Forelimb muscle (tissue), 1 donor: Measurements from ENCODE around the gene C7orf33. TPM values are rescaled to one million over a fixed set of nuclear protein-coding genes. Genes with fewer than 3 reads are reported as not detected.
A peak's percentile ranks its signal among the peaks of the same experiment; 100 is the strongest.
"Not testable (repeated sequence)": the region's sequence is repeated elsewhere in the genome, so short reads cannot be mapped to it uniquely, and the experiment has no call there.

Experiments
- DNase-seq: peaks from one replicate; pipeline ENCODE4 v3.0.0-alpha.2; 2013; ENCODE audit warnings: low read depth
- polyA plus RNA-seq: library from polyadenylated mRNA; unstranded; fragments of 120-200 nt; gene quantifications from one replicate; pipeline ENCODE4 v1.2.1, GENCODE V29; 2013; ENCODE audit not compliant: insufficient read length

Gene C7orf33
- polyA plus RNA-seq, 1 donor, result 1.1 TPM

DNA sequence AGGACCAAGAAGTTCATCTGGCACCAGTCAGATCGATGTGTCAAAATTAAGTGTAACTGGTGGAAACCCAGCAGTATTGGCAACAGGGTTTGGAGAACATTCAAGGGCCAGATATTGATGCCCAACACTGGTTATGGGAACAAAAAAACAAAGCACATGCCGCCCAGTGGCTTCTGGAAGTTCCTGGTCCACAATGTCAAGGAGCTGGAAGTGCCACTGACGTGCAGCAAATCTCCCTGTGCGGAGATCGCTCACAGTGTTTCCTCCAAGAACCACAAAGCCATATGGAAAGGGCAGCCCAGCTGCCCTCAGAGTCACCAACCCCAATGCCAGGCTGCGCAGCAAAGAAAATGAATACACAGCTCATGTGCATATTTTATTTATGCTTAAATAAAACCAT is 10.1 kb upstream of the C7orf33 start:
- DNase-seq, result no peak

DNA sequence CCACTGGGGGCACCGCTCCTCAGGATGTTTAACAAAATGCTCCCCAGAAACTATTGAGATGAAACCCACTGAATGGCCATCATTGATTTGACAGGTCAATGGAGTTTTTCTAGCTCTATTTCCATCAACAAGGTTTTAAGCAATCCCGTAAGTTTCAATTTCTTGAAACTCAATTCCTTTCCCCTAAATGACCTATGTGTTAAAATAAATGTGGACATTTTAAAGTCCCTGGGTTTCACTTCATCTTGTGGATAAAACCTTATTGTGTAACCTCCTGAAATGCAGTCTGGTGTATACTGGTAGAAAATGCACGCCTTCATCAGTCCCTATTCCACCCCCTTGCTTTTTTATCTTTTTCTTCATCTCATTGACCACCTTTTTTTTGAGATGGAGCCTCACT is 8.9 kb upstream of the C7orf33 start:
- no peak for DNase-seq

DNA sequence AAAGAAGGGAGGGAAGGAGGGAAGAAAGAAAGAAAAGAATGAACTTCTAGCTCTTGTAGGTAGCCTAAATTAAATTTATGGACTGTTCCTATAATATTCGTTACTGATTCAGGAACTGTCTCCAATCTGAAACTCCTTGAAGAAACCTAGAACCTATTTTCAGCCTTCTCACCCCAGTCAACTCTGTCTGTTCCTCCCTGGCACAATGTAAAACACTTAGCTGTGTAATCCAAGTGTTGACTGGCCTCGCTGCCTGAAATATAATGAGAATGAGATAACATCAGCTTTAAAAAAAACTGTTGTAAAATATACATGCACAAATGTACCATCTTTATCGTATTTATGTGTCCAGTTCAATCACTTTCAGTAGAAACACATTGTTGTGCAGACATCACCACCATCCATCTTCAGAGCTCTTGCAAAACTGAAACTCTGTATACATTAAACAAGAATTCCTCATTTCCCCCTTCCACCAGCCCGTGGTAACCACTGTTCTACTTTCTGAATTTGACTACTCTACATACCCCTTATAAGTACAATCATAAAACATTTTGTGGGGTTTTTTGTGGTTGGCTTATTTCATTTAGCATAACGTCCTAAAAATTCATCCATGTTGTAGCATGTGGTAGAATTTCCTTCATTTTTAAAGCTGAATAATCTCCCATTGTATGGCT is 6.3 kb upstream of the C7orf33 start:
- DNase-seq, result no peak

DNA sequence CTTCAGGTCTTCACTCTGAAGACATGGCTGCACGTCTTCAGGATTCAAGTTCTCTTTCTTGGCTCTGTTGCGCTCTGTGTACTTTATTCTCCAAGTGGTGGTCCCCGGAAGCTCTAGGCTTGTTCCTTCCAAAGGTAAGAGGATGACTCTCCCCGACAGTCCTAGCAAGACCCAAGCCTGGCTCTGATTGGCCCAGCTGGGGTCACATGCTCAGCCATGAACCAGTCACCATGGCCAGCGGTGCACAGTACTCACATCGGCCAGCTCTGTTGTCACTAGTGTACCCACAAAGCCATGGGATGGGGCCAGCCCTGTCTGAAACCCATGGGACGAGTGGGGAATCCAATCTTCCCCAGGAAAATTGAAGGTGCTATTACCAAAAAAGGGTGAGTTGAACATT is 5.2 kb upstream of the C7orf33 start:
- DNase-seq, result no peak

DNA sequence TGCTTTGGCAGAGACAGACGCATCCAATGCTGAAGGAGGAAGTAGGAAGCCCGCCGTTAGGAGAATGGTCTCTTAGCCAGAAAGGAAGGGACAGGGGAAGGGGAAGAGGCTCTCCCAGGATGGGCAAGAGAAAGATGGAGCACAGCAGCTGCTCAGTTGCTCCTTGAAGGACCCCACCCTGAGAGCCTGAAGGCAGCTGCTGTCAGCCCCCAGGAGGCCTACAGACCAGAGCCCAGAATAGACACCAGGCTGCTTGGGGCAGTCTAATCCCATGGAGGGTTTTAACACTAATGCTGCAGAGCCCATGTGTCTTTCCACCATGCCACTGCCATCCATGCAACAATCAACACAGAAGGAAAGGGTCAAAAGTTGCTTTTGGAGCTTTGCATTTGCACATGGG is 3.5 kb upstream of the C7orf33 start:
- no peak for DNase-seq

DNA sequence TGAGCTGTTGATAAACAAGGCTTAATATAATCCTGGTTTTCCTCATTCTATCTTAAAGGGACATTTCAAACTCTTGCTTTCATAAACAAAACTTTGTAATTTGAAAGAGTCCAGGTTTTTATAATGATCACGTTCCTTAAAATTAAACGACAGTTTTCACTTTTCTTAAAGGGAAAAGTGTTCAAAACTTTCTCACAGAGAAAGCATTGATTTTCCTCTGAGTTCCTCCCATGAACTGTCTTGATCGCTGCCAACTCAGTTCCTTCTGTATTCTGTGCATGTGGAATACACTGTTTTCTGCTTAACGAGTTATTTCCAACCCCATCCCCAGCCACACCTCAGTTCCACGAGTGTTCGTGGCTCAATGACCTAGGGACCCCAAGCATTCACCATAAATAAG is 2.4 kb upstream of the C7orf33 start:
- DNase-seq, result no peak

DNA sequence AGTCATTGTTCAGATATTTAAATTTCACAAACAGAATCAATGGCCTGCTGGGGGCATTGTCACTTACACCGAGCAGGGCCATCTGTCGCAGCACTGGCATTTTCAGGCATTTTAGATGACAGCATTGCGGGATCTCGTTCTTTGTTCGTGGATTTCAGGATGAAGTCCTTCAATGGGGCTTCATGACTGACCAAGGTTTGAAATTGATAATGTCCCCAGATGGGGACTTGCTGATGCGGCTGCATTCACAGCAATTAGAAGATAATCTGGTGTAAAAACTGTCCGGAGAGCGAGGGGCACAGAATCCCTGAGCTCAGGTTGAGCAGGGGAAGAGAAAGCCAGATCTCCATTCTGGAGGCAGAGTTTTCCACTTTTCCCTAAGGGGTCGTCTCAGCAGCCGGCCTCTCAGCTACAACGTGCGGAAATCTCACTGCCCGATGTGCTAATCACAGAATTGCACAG is 1.9 kb upstream of the C7orf33 start:
- no peak for DNase-seq

DNA sequence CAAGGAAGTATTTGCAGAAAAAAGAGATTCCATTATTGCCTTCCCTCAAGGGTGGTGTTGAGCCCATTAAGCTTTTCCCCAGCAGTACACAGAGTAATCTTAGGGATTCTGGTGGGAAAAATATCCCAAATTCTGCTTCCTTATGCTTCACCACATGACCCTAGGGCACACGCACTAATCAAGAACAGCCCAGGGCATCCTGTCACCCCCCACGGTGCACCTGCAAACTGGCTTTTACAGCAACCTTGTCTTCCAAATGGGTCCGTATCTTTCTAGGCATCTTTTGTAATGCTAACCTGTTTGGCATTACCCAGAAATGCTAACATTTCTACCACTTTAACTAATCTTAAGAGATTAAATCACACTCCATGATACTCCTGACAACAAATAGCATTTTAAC is 926 bp upstream of the C7orf33 start:
- no peak for DNase-seq

DNA sequence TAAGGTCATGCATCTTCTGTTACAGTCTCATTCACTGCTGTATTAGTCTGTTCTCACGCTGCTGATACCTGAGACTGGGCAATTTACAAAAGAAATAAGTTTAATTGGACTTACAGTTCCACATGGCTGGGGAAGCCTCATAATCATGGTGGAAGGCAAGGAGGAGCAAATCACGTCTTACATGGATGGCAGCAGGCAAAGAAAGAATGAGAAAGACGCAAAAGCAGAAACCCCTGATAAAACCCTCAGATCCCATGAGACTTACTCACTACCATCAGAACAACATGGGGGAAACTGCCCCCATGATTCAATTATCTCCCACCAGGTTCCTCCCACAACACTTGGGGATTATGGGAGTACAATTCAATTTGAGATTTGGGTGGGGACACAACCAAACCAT is 5.8 kb downstream of the C7orf33 start:
- DNase-seq, result not testable (repeated sequence)

DNA sequence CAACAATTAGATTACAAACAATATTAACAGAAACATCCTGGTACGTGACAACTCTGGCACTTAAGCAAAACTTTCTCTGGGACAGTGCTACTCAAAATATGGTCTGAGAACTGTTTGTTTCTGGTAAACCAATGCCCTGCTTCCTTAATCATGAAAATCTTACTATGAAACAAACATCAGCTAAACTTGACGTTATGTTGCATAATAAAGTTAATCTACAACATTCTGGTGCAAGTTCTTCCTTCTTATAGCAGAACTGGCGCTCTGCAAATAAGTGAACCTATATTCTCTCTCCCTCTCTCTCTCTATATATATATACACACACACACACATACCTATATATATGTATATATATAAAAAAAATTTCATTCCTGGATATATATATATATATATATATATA is 7.8 kb downstream of the C7orf33 start:
- no peak for DNase-seq

DNA sequence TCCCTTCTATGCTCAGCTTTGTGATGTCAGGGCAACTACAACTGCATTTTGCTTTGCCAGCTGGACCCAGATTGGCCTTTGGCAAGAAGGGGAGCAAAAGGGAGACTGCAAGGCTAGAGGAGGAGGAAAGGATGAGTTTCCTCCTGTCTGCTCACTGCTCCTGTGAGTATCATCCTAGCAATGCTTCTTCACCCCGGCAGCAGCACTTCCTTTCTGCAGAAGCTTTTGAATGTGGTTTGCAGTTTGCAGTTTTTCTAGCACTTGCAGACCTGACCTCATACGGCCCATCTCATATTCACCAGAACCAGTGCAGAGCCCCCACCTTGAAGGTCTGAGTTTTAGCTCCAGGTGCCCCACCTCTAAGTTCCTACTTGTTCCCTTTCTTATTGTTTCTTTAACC is 14.8 kb downstream of the C7orf33 start:
- DNase-seq, result no peak

DNA sequence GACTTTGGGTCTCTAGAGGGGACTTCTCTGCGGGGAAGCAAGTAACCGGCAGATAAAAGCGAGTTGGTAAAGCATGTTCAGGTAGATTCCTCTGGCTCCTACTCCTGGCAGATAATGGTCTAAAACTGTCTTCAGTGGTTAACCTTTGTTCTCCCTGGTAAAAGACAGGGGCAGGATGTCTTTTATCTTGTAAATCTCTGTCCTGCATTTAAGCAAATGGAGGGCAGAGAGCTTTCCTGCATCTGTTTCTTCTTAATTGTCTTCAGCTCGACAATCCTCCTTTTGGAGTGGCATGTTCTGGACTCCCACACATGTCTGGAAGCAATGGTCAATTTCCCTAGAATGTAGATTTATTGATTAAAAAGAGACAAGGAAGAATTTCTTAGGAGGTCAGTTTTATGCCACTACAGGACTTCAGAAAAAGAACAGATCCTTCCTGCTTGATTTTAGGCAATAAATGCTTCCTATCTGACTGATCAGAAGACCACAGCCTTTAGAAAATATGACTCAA is 16.6 kb downstream of the C7orf33 start:
- DNase-seq, result no peak

DNA sequence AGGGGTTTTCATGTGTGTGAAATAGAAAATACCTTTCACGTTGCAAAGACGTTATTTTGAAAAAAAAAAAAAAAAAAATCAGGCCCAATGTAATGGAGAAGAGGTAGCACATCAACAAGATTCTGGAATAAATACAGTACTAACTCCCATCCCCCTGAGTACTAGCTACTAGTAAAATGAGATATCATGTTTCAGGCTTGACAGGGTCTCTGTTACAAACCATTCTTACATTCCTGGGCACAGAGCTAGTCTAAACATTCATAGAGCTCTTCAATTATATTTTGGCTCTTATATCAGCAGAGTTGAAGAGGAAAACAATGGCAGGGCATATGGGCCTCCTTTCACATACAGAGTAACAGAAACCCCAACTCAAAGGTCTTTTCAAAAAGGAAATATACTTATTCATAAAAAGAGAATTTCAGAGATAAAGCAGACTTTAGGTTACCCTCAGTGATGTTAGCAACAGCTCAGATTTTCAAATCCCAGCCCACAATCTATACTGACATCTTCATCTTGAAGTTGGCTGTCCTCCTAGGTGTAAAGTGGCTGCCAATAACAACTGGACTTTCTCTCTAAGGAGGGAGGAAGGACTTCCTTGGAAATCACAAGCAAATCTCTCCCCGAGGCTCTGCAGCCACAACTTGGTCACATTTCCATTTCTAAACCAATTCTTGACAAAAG is 18.6 kb downstream of the C7orf33 start:
- DNase-seq, result peak; percentile 13

DNA sequence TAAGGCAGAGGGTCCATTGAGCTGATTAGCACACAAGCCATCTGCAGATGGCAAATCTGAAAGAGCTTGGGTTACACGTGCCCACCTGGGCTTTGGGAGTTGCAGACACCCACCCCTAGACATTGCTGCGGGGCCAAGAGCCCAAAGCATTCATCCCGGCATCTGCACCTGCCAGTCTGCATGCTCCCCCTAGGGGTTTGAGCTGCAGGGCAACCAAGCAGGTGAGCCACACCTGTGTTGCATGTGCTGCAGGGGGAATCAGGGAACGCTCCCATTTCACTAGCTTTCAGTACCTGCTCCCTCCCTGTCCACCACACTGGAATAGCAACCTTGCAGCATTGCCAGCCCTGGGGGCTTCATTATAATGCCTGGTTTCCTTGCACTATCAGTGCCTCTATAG is 21.1 kb downstream of the C7orf33 start:
- DNase-seq, result no peak

DNA sequence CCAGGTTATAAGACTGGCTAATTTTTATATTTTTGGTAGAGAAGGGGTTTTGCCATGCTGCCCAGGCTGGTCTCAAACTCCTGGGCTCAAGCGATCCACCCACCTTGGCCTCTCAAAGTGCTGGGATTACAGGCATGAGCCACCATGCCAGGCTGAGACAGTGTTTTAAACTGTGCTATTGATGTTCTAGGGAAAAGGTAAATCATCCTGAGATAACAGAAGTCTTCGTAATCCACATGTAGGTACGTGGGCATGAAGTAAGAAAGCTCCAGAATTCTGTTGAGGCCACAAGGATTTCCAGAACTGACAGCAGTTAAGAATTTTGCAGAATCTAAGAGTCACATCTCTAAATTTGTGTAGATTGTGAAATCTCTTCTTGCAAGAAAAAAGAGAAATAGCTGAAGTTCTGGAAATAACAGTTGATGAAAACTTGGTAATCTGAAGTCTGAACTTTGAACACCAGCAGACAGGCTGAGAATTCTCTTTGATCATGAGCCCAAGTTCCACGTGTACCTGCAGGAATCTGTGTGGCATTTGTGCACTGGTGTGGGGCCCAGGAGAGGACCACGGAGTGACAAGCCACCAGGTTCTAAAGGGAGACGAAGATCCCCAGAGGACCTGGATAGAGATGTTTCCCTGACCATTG is 24.6 kb downstream of the C7orf33 start:
- no peak for DNase-seq

DNA sequence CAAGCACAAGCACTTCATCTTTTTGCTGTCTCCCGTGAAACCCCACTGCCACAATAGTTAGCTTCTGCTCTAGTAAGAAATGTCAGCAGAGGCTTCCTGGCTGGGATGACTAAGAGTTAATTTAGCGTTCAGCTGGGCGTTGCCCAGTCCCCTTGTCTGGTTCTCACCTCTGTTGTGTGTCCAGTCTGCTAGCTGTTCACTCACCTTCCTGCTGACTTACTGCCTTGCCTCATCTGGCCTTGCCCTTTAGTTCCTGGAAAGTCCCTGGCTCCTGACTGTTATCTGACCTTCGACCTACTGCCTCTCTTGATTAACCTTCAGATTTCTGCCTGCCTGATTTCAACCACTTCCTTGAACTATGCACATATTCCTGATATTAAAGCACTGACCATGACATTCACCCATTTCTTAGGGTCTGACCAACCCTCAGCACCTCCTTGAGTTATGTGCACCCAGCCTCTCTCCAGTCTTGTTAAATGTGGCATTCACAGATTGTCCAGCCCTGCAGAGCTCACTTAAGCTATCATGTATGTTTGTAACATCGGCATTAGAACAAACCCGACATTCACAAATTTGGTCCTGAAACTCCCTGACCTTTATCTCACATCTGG is 30.3 kb downstream of the C7orf33 start:
- DNase-seq, result no peak

DNA sequence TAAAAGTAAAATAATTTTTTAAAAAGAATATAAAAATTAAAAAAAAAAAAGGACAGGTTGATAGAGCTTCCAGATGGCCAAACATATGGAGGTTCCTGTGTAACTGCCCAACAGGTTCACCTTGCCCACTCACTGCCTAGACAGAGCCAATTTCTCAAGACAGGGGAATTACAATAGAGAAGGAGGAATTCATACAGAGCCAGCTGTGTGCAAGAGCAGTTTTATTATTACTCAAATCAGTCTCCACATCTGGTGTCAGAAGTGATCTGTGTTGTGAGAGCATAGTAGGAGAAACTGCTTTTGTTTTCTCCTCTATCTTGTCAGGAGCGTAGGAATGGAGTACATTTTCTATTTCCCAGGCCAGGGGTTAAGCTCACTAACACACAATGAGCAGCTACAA is 31.0 kb downstream of the C7orf33 start:
- no peak for DNase-seq

DNA sequence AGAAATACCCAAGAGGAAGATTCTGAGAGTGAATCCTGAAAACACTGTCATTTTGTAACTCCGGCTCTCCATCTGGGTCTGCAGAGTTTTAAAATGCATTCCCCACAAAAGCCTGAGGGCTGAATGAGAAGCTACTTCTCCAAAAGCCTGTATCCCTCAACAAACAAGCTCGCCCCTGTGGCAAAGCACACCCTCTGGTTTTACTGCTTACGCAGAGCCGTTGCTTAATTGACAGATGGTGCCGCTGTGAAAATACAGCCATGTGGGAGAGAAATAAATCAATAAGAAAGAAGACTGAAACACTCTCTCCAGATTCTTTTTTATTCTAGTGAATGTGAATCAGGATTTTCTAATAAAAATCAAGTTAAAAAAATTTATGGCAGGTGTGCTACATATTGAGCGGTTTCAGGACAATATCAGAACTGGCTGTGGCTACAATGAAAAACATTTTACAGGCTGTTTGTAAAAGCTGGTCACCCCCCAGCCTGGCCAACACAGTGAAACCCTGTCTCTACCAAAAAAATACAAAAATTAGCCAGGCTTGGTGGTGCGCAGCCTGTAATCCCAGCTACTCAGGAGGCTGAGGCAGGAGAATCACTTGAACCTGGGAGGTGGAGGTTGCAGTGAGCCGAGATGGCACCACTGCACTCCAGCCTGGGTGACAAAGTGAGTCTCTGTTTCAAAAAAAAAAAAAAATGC is 32.5 kb downstream of the C7orf33 start:
- DNase-seq, result no peak

DNA sequence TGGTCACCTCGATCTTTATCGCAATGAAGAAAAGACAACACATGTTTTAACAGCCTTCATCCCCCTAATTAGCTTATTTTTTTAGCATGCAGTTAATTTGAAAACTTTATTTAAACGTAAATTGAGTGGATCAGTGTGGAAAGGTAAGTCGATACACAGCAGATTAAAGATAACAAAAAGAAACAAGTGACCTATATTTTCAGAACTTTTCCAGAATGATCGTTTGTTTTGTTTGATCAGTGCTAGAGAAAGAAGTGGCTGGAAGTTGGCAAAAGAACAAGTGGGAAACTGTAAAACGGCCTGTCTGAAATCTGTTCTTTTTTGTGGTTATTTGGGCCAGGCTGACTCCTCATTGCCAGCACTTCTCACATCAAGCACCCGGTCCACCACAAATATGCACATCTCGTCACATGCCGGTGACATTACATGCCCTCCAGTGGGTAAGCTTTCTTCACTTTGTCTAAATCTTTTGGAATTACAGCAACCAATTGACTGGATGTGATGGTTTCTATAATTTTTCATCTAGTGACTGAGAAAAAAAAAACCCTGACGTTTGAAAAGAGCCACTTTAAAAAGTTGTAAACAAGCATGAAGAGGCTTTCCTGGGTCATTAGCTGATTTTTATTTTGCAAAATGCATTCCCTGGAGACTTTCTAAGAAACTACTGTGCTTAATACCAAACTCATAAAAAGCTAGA is 33.2 kb downstream of the C7orf33 start:
- DNase-seq, result no peak

DNA sequence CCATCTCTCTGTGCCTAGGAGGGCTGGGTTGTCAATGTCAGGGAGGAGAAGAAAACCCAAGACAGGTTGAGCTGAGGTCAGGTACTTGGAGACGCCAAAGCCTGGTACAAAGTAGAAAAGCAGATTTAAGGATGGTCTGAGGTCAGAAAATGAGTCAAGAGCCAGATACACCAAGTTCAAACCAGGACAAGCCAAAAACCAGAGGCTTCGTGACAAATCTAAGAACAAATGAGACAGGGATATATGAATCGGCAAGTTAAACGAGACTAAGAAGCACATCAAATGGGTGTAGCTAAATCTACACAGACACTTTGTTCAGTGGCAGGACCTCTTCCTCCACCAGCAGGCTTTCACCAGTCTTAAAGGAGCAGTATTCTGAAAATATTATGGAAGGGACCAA is 34.2 kb downstream of the C7orf33 start:
- no peak for DNase-seq

DNA sequence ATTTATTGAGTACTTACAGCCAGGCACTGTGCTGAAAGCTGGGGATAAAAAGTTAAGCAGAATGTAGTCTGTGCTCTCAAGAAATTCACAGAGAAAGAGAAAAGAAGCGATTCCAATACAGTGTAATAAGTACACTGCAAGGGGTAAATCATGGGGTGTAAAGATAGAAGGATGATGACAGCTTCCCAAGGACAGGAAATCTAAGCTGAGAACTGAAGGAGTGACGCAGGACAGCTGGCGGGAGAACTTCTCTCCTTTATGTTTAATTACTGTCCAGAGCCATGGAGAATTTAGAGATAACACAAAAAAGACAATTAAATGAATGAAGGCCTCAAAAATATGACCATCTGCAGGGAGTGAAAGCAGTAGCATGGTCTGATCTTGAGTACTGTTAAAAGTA is 34.8 kb downstream of the C7orf33 start:
- no peak for DNase-seq
